Measurements from ENCODE around the gene TRIM74. TPM values are rescaled to one million over a fixed set of nuclear protein-coding genes. Genes with fewer than 3 reads are reported as not detected.
"Not testable (repeated sequence)": the region's sequence is repeated elsewhere in the genome, so short reads cannot be mapped to it uniquely, and the experiment has no call there.

The TRIM74 gene
- total and polyA plus RNA-seq, 4 donors, result 0.66 to 3.2 (median 1.0) TPM; not detected in 1

GRCh38 chr7:72980382-72980781, 11.1 kb upstream of the TRIM74 start:
- not testable (repeated sequence) for H3K4me3 ChIP-seq (ENCODE audit: low read depth, low read length); H3K27me3 ChIP-seq (ENCODE audit: control insufficient read depth, insufficient read depth, low read length); H3K9me3 ChIP-seq (ENCODE audit: control insufficient read depth, insufficient read depth, low read length); H3K27ac ChIP-seq (ENCODE audit: low read depth, low read length); DNase-seq (ENCODE audit: low read depth in 4 of 6, low spot score in 6 of 6); H3K4me1 ChIP-seq (ENCODE audit: control insufficient read depth, insufficient read depth, low read length); H3K36me3 ChIP-seq (ENCODE audit: control insufficient read depth, insufficient read depth, low read length)
- no CpG with 5 or more reads among the region's 6 CpGs for WGBS (ENCODE audit: insufficient coverage)

- not testable (repeated sequence) for H3K9me3 ChIP-seq (ENCODE audit: control insufficient read depth, insufficient read depth, low read length); H3K4me3 ChIP-seq (ENCODE audit: low read depth, low read length); DNase-seq (ENCODE audit: low read depth in 4 of 6, low spot score in 6 of 6); H3K4me1 ChIP-seq (ENCODE audit: control insufficient read depth, insufficient read depth, low read length); H3K27ac ChIP-seq (ENCODE audit: low read depth, low read length); H3K36me3 ChIP-seq (ENCODE audit: control insufficient read depth, insufficient read depth, low read length); H3K27me3 ChIP-seq (ENCODE audit: control insufficient read depth, insufficient read depth, low read length)
- no CpG with 5 or more reads among the region's 12 CpGs for WGBS (ENCODE audit: insufficient coverage)
These were observed 7.2 kb upstream of the TRIM74 start for GRCh38 chr7:72976434-72976833.

- not testable (repeated sequence) for DNase-seq (ENCODE audit: low read depth in 4 of 6, low spot score in 6 of 6); H3K27me3 ChIP-seq (ENCODE audit: control insufficient read depth, insufficient read depth, low read length); H3K4me1 ChIP-seq (ENCODE audit: control insufficient read depth, insufficient read depth, low read length); H3K36me3 ChIP-seq (ENCODE audit: control insufficient read depth, insufficient read depth, low read length); H3K4me3 ChIP-seq (ENCODE audit: low read depth, low read length); H3K9me3 ChIP-seq (ENCODE audit: control insufficient read depth, insufficient read depth, low read length); H3K27ac ChIP-seq (ENCODE audit: low read depth, low read length)
- WGBS (ENCODE audit: insufficient coverage), result 82% methylated on average over 5 of the region's 55 CpGs
These were observed 6.5 kb upstream of the TRIM74 start for GRCh38 chr7:72975656-72976286.

- H3K27ac ChIP-seq (ENCODE audit: low read depth, low read length); H3K27me3 ChIP-seq (ENCODE audit: control insufficient read depth, insufficient read depth, low read length); H3K9me3 ChIP-seq (ENCODE audit: control insufficient read depth, insufficient read depth, low read length); H3K4me3 ChIP-seq (ENCODE audit: low read depth, low read length); DNase-seq (ENCODE audit: low read depth in 4 of 6, low spot score in 6 of 6); H3K36me3 ChIP-seq (ENCODE audit: control insufficient read depth, insufficient read depth, low read length); H3K4me1 ChIP-seq (ENCODE audit: control insufficient read depth, insufficient read depth, low read length): not testable (repeated sequence)
- WGBS (ENCODE audit: insufficient coverage), result no CpG with 5 or more reads among the region's 7 CpGs
These were observed 5.5 kb upstream of the TRIM74 start for GRCh38 chr7:72974781-72975180.

- WGBS (ENCODE audit: insufficient coverage), result no CpG with 5 or more reads among the region's 6 CpGs
- not testable (repeated sequence) for H3K9me3 ChIP-seq (ENCODE audit: control insufficient read depth, insufficient read depth, low read length); H3K36me3 ChIP-seq (ENCODE audit: control insufficient read depth, insufficient read depth, low read length); H3K4me1 ChIP-seq (ENCODE audit: control insufficient read depth, insufficient read depth, low read length); H3K27ac ChIP-seq (ENCODE audit: low read depth, low read length); DNase-seq (ENCODE audit: low read depth in 4 of 6, low spot score in 6 of 6); H3K27me3 ChIP-seq (ENCODE audit: control insufficient read depth, insufficient read depth, low read length); H3K4me3 ChIP-seq (ENCODE audit: low read depth, low read length)
These were observed 2.2 kb upstream of the TRIM74 start for GRCh38 chr7:72971505-72971904.

GRCh38 chr7:72969688-72970087, 422 bp upstream of the TRIM74 start:
- H3K27me3 ChIP-seq (ENCODE audit: control insufficient read depth, insufficient read depth, low read length); H3K36me3 ChIP-seq (ENCODE audit: control insufficient read depth, insufficient read depth, low read length); H3K4me1 ChIP-seq (ENCODE audit: control insufficient read depth, insufficient read depth, low read length); DNase-seq (ENCODE audit: low read depth in 4 of 6, low spot score in 6 of 6); H3K4me3 ChIP-seq (ENCODE audit: low read depth, low read length); H3K27ac ChIP-seq (ENCODE audit: low read depth, low read length); H3K9me3 ChIP-seq (ENCODE audit: control insufficient read depth, insufficient read depth, low read length): not testable (repeated sequence)
- no CpG with 5 or more reads among the region's 29 CpGs for WGBS (ENCODE audit: insufficient coverage)

- not testable (repeated sequence) for H3K9me3 ChIP-seq (ENCODE audit: control insufficient read depth, insufficient read depth, low read length); H3K36me3 ChIP-seq (ENCODE audit: control insufficient read depth, insufficient read depth, low read length); H3K4me3 ChIP-seq (ENCODE audit: low read depth, low read length); H3K27me3 ChIP-seq (ENCODE audit: control insufficient read depth, insufficient read depth, low read length); H3K4me1 ChIP-seq (ENCODE audit: control insufficient read depth, insufficient read depth, low read length); H3K27ac ChIP-seq (ENCODE audit: low read depth, low read length); DNase-seq (ENCODE audit: low read depth in 4 of 6, low spot score in 6 of 6)
- no CpG with 5 or more reads among the region's 3 CpGs for WGBS (ENCODE audit: insufficient coverage)
These were observed 2.4 kb downstream of the TRIM74 start for GRCh38 chr7:72966892-72967291.

GRCh38 chr7:72965186-72965975, 3.9 kb downstream of the TRIM74 start:
- not testable (repeated sequence) for DNase-seq (ENCODE audit: low read depth in 4 of 6, low spot score in 6 of 6); H3K4me1 ChIP-seq (ENCODE audit: control insufficient read depth, insufficient read depth, low read length); H3K36me3 ChIP-seq (ENCODE audit: control insufficient read depth, insufficient read depth, low read length); H3K9me3 ChIP-seq (ENCODE audit: control insufficient read depth, insufficient read depth, low read length); H3K27me3 ChIP-seq (ENCODE audit: control insufficient read depth, insufficient read depth, low read length); H3K27ac ChIP-seq (ENCODE audit: low read depth, low read length); H3K4me3 ChIP-seq (ENCODE audit: low read depth, low read length)
- WGBS (ENCODE audit: insufficient coverage), result no CpG with 5 or more reads among the region's 31 CpGs

GRCh38 chr7:72963056-72963455, 6.2 kb downstream of the TRIM74 start:
- not testable (repeated sequence) for H3K27ac ChIP-seq (ENCODE audit: low read depth, low read length); H3K9me3 ChIP-seq (ENCODE audit: control insufficient read depth, insufficient read depth, low read length); DNase-seq (ENCODE audit: low read depth in 4 of 6, low spot score in 6 of 6); H3K4me1 ChIP-seq (ENCODE audit: control insufficient read depth, insufficient read depth, low read length); H3K27me3 ChIP-seq (ENCODE audit: control insufficient read depth, insufficient read depth, low read length); H3K4me3 ChIP-seq (ENCODE audit: low read depth, low read length); H3K36me3 ChIP-seq (ENCODE audit: control insufficient read depth, insufficient read depth, low read length)
- no CpG with 5 or more reads among the region's 8 CpGs for WGBS (ENCODE audit: insufficient coverage)

GRCh38 chr7:72961346-72961650, 8.0 kb downstream of the TRIM74 start:
- H3K4me1 ChIP-seq (ENCODE audit: control insufficient read depth, insufficient read depth, low read length); DNase-seq (ENCODE audit: low read depth in 4 of 6, low spot score in 6 of 6); H3K36me3 ChIP-seq (ENCODE audit: control insufficient read depth, insufficient read depth, low read length); H3K27ac ChIP-seq (ENCODE audit: low read depth, low read length); H3K4me3 ChIP-seq (ENCODE audit: low read depth, low read length); H3K27me3 ChIP-seq (ENCODE audit: control insufficient read depth, insufficient read depth, low read length); H3K9me3 ChIP-seq (ENCODE audit: control insufficient read depth, insufficient read depth, low read length): not testable (repeated sequence)
- no CpG with 5 or more reads among the region's 9 CpGs for WGBS (ENCODE audit: insufficient coverage)
